Measurements from ENCODE around the gene C1orf56.

The C1orf56 gene

GRCh38 chr1:151060007-151060656 lies 12.6 kb downstream of the C1orf56 start, which contains the start of gene MLLT11:
MLLT11 (plus strand) TSS chr1:151060397; CDS start chr1:151067225, 6,828 bp downstream.
- H3K18ac ChIP-seq (ENCODE audit: low read length), result peak within 1 kb of the TSS; percentile 94
- H2BK15ac ChIP-seq (replicated peaks; ENCODE audit: low read depth), result no peak within 1 kb of the TSS
- peak within 1 kb of the TSS; percentile 92 for H4K5ac ChIP-seq (ENCODE audit: low read length)
- H2AK5ac ChIP-seq (ENCODE audit: low read length), result peak within 1 kb of the TSS; percentile 60
- H3K36me3 ChIP-seq (ENCODE audit: control insufficient read depth, insufficient read depth, low read length), result peaks cover 8% of the 10 kb centered on the region
- peak within 1 kb of the TSS; percentile 76 for H2BK120ac ChIP-seq (ENCODE audit: low read depth, low read length)
- peaks cover 17% of the 10 kb centered on the region for H3K79me1 ChIP-seq (ENCODE audit: low read length)
- H3K4ac ChIP-seq (ENCODE audit: low read depth, low read length), result peak within 1 kb of the TSS; percentile 95
- peak within 1 kb of the TSS; percentile 89 for H3K9ac ChIP-seq (ENCODE audit: low read length)
- peak; percentile 98 for DNase-seq
- H3K56ac ChIP-seq (ENCODE audit: low read length), result peak within 1 kb of the TSS; percentile 96
- peak within 1 kb of the TSS; percentile 92 for H3K27ac ChIP-seq (ENCODE audit: low read depth, low read length)
- peak within 1 kb of the TSS; percentile 69 for H4K8ac ChIP-seq (ENCODE audit: low read depth, low read length)
- WGBS (ENCODE audit: extremely low coverage, insufficient coverage, low lambda C conversion rate), result no CpG with 5 or more reads among the region's 15 CpGs
- H3K4me3 ChIP-seq (ENCODE audit: low read length), result peak within 1 kb of the TSS; percentile 91
- H2BK5ac ChIP-seq (ENCODE audit: low read length), result peak within 1 kb of the TSS; percentile 66
- H3K4me2 ChIP-seq (ENCODE audit: low read length), result peak within 1 kb of the TSS; percentile 89
- H3K27me3 ChIP-seq (ENCODE audit: insufficient read depth, low read length, poor library complexity), result no peaks in the 10 kb centered on the region
- peaks cover 70% of the 10 kb centered on the region for H3K79me2 ChIP-seq (ENCODE audit: control insufficient read depth, insufficient read depth, low read length)
- H3K4me1 ChIP-seq (ENCODE audit: control insufficient read depth, low read depth, low read length), result peaks cover 10% of the 10 kb centered on the region
- peak within 1 kb of the TSS; percentile 95 for H3K23ac ChIP-seq (ENCODE audit: low read length)

DNA sequence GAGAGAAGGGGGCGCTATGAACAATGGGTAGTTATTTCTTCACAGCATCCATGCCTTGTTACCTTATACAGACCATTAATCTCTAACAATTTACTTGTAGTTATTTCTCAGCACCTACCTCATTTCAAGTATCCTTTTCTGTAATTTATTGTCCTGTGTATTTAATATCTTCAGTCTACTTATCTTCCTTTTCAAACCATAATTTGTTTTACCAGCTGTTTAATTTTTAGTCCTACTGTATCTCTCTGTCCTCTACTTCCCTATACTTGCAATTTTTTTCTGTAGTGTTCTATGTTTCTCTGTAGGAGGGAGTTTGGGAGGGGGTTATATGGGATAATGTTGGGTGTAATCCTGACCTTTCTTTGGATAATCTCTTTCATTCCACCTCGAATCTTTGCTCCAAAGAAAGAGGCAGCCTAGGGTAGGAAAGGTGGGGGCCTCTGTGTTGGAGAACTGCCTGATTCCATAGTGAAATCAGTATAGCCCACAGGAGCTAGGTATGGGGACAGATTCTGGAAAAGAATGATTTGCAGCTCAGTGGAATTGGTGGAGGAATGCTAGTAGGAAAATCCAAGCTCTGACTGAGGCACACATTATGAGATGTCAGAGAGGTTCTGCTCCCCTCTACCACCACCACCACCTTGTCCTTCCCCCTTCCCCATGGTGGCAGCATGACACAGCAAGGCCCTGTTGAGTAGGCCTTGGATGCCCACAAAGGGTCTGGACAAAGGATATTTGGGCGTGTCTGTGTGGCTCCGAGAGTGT lies 13.3 kb downstream of the C1orf56 start:
- Histone ChIP-seq H3K23ac (ENCODE audit: low read length) (no peak overlapping the region), H2AK5ac (ENCODE audit: low read length) (peak overlapping the region; percentile 60), H4K8ac (ENCODE audit: low read depth, low read length) (no peak overlapping the region), H3K4me1 (ENCODE audit: control insufficient read depth, low read depth, low read length) (peaks cover 10% of the 10 kb centered on the region), H3K36me3 (ENCODE audit: control insufficient read depth, insufficient read depth, low read length) (peaks cover 7% of the 10 kb centered on the region), H3K18ac (ENCODE audit: low read length) (peak overlapping the region; percentile 94), H2BK15ac (replicated peaks; ENCODE audit: low read depth) (no peak overlapping the region), H2BK5ac (ENCODE audit: low read length) (peak overlapping the region; percentile 38), H3K79me1 (ENCODE audit: low read length) (peaks cover 17% of the 10 kb centered on the region), H2BK120ac (ENCODE audit: low read depth, low read length) (no peak overlapping the region), H3K4me2 (ENCODE audit: low read length) (peak overlapping the region; percentile 40), H3K27ac (ENCODE audit: low read depth, low read length) (peak overlapping the region; percentile 92), H3K4ac (ENCODE audit: low read depth, low read length) (peak overlapping the region; percentile 95), H3K56ac (ENCODE audit: low read length) (peak overlapping the region; percentile 92), H3K79me2 (ENCODE audit: control insufficient read depth, insufficient read depth, low read length) (peaks cover 74% of the 10 kb centered on the region), H4K5ac (ENCODE audit: low read length) (no peak overlapping the region), H3K27me3 (ENCODE audit: insufficient read depth, low read length, poor library complexity) (no peaks in the 10 kb centered on the region), H3K4me3 (ENCODE audit: low read length) (peak overlapping the region; percentile 82), H3K9ac (ENCODE audit: low read length) (peak overlapping the region; percentile 89)
- no CpG with 5 or more reads among the region's 4 CpGs for WGBS (ENCODE audit: extremely low coverage, insufficient coverage, low lambda C conversion rate)
- DNase-seq, result peak; percentile 64

DNA sequence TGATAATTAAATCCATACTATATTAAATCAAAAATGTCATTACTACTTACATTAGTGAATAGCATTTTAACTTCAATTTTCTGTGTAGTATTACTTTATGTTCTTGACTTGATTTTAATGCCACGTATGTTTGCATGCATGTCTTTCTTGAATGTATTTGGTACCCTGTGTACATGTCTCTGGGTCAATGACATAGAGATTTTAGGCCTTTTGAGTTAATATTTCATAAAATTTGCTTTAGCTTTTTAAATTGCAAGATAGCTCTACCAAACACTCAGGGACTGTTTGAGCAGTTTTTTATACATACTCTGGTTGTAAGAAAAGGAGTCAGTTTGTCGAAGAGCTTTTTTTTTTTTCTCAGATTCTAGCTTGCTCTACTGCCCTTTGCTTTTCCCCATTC lies 14.2 kb downstream of the C1orf56 start:
- peaks cover 11% of the 10 kb centered on the region for H3K79me1 ChIP-seq (ENCODE audit: low read length)
- H3K27me3 ChIP-seq (ENCODE audit: insufficient read depth, low read length, poor library complexity), result no peaks in the 10 kb centered on the region
- peak overlapping the region; percentile 54 for H3K4me2 ChIP-seq (ENCODE audit: low read length)
- no peak overlapping the region for H2AK5ac ChIP-seq (ENCODE audit: low read length)
- H4K5ac ChIP-seq (ENCODE audit: low read length), result no peak overlapping the region
- peak overlapping the region; percentile 92 for H3K56ac ChIP-seq (ENCODE audit: low read length)
- no CpG with 5 or more reads among the region's 2 CpGs for WGBS (ENCODE audit: extremely low coverage, insufficient coverage, low lambda C conversion rate)
- H2BK120ac ChIP-seq (ENCODE audit: low read depth, low read length), result no peak overlapping the region
- H2BK5ac ChIP-seq (ENCODE audit: low read length), result no peak overlapping the region
- H3K4ac ChIP-seq (ENCODE audit: low read depth, low read length), result no peak overlapping the region
- no peak for DNase-seq
- peaks cover 7% of the 10 kb centered on the region for H3K4me1 ChIP-seq (ENCODE audit: control insufficient read depth, low read depth, low read length)
- H3K79me2 ChIP-seq (ENCODE audit: control insufficient read depth, insufficient read depth, low read length), result peaks cover 71% of the 10 kb centered on the region
- no peak overlapping the region for H3K27ac ChIP-seq (ENCODE audit: low read depth, low read length)
- H3K23ac ChIP-seq (ENCODE audit: low read length), result no peak overlapping the region
- no peak overlapping the region for H2BK15ac ChIP-seq (replicated peaks; ENCODE audit: low read depth)
- H3K9ac ChIP-seq (ENCODE audit: low read length), result peak overlapping the region; percentile 89
- H3K4me3 ChIP-seq (ENCODE audit: low read length), result peak overlapping the region; percentile 21
- H3K36me3 ChIP-seq (ENCODE audit: control insufficient read depth, insufficient read depth, low read length), result peaks cover 3% of the 10 kb centered on the region
- no peak overlapping the region for H3K18ac ChIP-seq (ENCODE audit: low read length)
- H4K8ac ChIP-seq (ENCODE audit: low read depth, low read length), result no peak overlapping the region

DNA sequence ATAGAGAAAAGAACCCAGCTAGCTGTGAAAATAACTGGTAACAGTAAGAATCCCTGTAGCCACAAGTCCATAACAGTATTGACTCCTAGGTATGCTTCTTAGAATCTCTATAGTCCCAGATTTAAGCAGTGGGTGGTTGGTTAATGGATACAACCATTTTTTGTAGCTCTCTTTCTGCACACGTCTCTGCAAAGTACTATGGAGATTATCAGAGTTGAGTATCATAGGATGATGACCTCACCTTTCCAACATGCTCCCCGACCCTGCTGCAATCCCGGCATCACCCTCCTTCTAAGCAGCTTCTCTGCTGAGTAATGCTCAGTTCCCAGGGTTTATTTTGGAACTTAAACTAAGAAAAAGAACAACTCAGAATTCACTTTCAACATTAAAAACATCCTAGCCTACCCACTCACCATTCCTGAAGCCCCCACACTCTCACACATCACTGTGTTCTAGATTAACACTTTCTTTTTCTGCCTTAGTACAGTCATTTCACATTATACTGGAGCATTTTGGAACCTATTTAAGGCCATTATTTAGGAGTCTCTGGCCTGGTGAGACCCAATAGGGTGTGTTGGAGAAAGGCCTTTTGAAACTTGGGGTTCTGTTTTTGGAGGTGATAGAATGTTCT lies 15.3 kb downstream of the C1orf56 start:
- no peak overlapping the region for H3K4me3 ChIP-seq (ENCODE audit: low read length)
- peaks cover 5% of the 10 kb centered on the region for H3K36me3 ChIP-seq (ENCODE audit: control insufficient read depth, insufficient read depth, low read length)
- no peak overlapping the region for H3K23ac ChIP-seq (ENCODE audit: low read length)
- peaks cover 5% of the 10 kb centered on the region for H3K4me1 ChIP-seq (ENCODE audit: control insufficient read depth, low read depth, low read length)
- H2BK120ac ChIP-seq (ENCODE audit: low read depth, low read length), result no peak overlapping the region
- H3K4ac ChIP-seq (ENCODE audit: low read depth, low read length), result no peak overlapping the region
- H3K79me2 ChIP-seq (ENCODE audit: control insufficient read depth, insufficient read depth, low read length), result peaks cover 64% of the 10 kb centered on the region
- peaks cover 11% of the 10 kb centered on the region for H3K79me1 ChIP-seq (ENCODE audit: low read length)
- no peak overlapping the region for H2AK5ac ChIP-seq (ENCODE audit: low read length)
- H3K27me3 ChIP-seq (ENCODE audit: insufficient read depth, low read length, poor library complexity), result no peaks in the 10 kb centered on the region
- H4K5ac ChIP-seq (ENCODE audit: low read length), result no peak overlapping the region
- H4K8ac ChIP-seq (ENCODE audit: low read depth, low read length), result no peak overlapping the region
- peak overlapping the region; percentile 25 for H3K4me2 ChIP-seq (ENCODE audit: low read length)
- no peak overlapping the region for H2BK15ac ChIP-seq (replicated peaks; ENCODE audit: low read depth)
- no CpG with 5 or more reads among the region's 3 CpGs for WGBS (ENCODE audit: extremely low coverage, insufficient coverage, low lambda C conversion rate)
- DNase-seq, result peak; percentile 80
- no peak overlapping the region for H3K18ac ChIP-seq (ENCODE audit: low read length)
- no peak overlapping the region for H2BK5ac ChIP-seq (ENCODE audit: low read length)
- peak overlapping the region; percentile 6 for H3K56ac ChIP-seq (ENCODE audit: low read length)
- H3K9ac ChIP-seq (ENCODE audit: low read length), result peak overlapping the region; percentile 33
- no peak overlapping the region for H3K27ac ChIP-seq (ENCODE audit: low read depth, low read length)

DNA sequence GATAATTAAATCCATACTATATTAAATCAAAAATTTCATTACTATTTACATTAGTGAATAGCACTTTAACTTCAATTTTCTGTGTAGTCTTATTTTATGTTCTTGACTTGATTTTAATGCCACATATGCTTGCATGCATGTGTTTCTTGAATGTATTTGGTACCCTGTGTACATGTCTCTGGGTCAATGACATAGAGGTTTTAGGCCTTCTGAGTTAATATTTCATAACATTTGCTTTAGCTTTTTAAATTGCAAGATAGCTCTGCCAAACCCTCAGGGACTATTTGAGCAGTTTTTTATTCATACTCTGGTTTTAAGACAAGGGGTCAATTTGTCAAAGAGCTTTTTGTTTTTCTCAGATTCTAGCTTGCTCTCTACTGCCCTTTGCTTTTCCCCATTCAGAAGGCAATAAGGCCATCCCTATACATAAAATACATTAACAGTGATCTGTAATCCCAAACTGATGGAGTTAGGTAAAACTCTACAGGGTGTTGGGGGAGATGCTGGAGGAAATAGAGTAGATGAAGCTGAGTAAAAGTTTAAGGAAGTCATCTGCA lies 17.6 kb downstream of the C1orf56 start:
- H3K23ac ChIP-seq (ENCODE audit: low read length), result no peak overlapping the region
- no peak overlapping the region for H3K27ac ChIP-seq (ENCODE audit: low read depth, low read length)
- H3K4me3 ChIP-seq (ENCODE audit: low read length), result no peak overlapping the region
- no peak overlapping the region for H4K5ac ChIP-seq (ENCODE audit: low read length)
- H3K56ac ChIP-seq (ENCODE audit: low read length), result no peak overlapping the region
- peaks cover 8% of the 10 kb centered on the region for H3K79me1 ChIP-seq (ENCODE audit: low read length)
- no peak overlapping the region for H2AK5ac ChIP-seq (ENCODE audit: low read length)
- no peak for DNase-seq
- H3K36me3 ChIP-seq (ENCODE audit: control insufficient read depth, insufficient read depth, low read length), result peaks cover 5% of the 10 kb centered on the region
- no peaks in the 10 kb centered on the region for H3K27me3 ChIP-seq (ENCODE audit: insufficient read depth, low read length, poor library complexity)
- peaks cover 3% of the 10 kb centered on the region for H3K4me1 ChIP-seq (ENCODE audit: control insufficient read depth, low read depth, low read length)
- no peak overlapping the region for H3K9ac ChIP-seq (ENCODE audit: low read length)
- no peak overlapping the region for H2BK5ac ChIP-seq (ENCODE audit: low read length)
- no peak overlapping the region for H3K18ac ChIP-seq (ENCODE audit: low read length)
- H2BK15ac ChIP-seq (replicated peaks; ENCODE audit: low read depth), result no peak overlapping the region
- no peak overlapping the region for H4K8ac ChIP-seq (ENCODE audit: low read depth, low read length)
- H3K79me2 ChIP-seq (ENCODE audit: control insufficient read depth, insufficient read depth, low read length), result peaks cover 49% of the 10 kb centered on the region
- H2BK120ac ChIP-seq (ENCODE audit: low read depth, low read length), result no peak overlapping the region
- no peak overlapping the region for H3K4ac ChIP-seq (ENCODE audit: low read depth, low read length)
- H3K4me2 ChIP-seq (ENCODE audit: low read length), result no peak overlapping the region
